Psoas muscle (tissue), 8 donors: Measurements from ENCODE around the gene ARHGAP10. TPM values are rescaled to one million over a fixed set of nuclear protein-coding genes. Genes with fewer than 3 reads are reported as not detected.

Experiments
- ATAC-seq, 4 donors: fragments of 200-7000 bp; cut with Tn5 transposase; one replicate each; pipeline ENCODE4 v1.9.1; 2020; ENCODE audit warnings: moderate library complexity in 3 of 4, mild to moderate bottlenecking in 2 of 4
- DNase-seq, 2 donors: peaks; one replicate each; pipeline ENCODE4 v3.0.0-alpha.2; 2020
- H3K27ac ChIP-seq: fragments of 200-600 bp; one replicate; pipeline ENCODE4 v1.8.0; 2022
- H3K27me3 ChIP-seq, 3 donors: fragments of 200-600 bp in 1 of 3; one replicate each; pipeline versions ENCODE4 v1.6.1 to v1.8.0; 2013 to 2022; ENCODE audit warnings: low read length in 2 of 3, mild to moderate bottlenecking in 2 of 3, moderate library complexity in 1 of 3; ENCODE audit not compliant: insufficient read depth in 3 of 3
- H3K36me3 ChIP-seq, 2 donors: fragments of 200-600 bp in 1 of 2; one replicate each; pipeline versions ENCODE4 v1.6.1 to v1.8.0; 2013 to 2022; ENCODE audit warnings: low read depth in 1 of 2, mild to moderate bottlenecking in 1 of 2, moderate library complexity in 1 of 2; ENCODE audit not compliant: insufficient read depth in 1 of 2
- H3K4me1 ChIP-seq: fragments of 200-600 bp; one replicate; pipeline ENCODE4 v1.8.0; 2022
- H3K4me3 ChIP-seq: fragments of 200-600 bp; one replicate; pipeline ENCODE4 v1.8.0; 2022; ENCODE audit warnings: mild to moderate bottlenecking
- H3K9me3 ChIP-seq: fragments of 200-600 bp; one replicate; pipeline ENCODE4 v1.8.0; 2022
- WGBS, 3 donors: extraction: QIAGEN DNeasy Blood & Tissue Kit; methylation state at CpG; one replicate each; pipeline versions ENCODE4 v1.1.6 to v1.1.7; 2013; 5-methylcytosine and 5-hydroxymethylcytosine counted together
- intact Hi-C, 2 donors: fragments of 100-400 bp; cut with DNase I; formaldehyde crosslinking; loops; one replicate each; pipeline versions ENCODE4 v1.11.0 to v1.14.2; 2022
- polyA plus RNA-seq, 3 donors: library from polyadenylated mRNA; stranded (reverse); fragments of 200-250 nt; gene quantifications; one replicate each; pipeline ENCODE4 v1.2.3, GENCODE V29; 2013
- total RNA-seq, 4 donors: library from RNA; stranded (reverse); fragmentation: NEBNext Ultra II Directional in 2 of 4; extraction: Animal tissue kit (Norgen Biotek cat#: 25700) in 2 of 4; gene quantifications; one replicate each; pipeline versions ENCODE4 v1.2.1 to v1.2.4, GENCODE V29; 2021 to 2023
- TF ChIP-seq, protein P1 (sequence below): fragments of 200-600 bp; IDR thresholded peaks from one replicate; pipeline ENCODE4 v1.8.0; 2022; ENCODE audit warnings: antibody characterized with exemption
- donor health status: healthy with polysubstance abuse.
- donor health status: DM: no; HTN: no; CAD: no; lungs with moderate emphysema.
- donor health status: Bipolar disorder and iron deficiency.
- donor health status: healthy.
- donor health status: DM: yes; HTN: yes; CAD: no.
- donor health status: DM: no; HTN: no; CAD: no.
- donor health status: DM: no; HTN: no; CAD: no.
- donor health status: DM: yes; HTN: yes; CAD: no.

Gene ARHGAP10
- total and polyA plus RNA-seq, 7 donors = 28.8 to 43.5 (median 34.0) TPM

DNA sequence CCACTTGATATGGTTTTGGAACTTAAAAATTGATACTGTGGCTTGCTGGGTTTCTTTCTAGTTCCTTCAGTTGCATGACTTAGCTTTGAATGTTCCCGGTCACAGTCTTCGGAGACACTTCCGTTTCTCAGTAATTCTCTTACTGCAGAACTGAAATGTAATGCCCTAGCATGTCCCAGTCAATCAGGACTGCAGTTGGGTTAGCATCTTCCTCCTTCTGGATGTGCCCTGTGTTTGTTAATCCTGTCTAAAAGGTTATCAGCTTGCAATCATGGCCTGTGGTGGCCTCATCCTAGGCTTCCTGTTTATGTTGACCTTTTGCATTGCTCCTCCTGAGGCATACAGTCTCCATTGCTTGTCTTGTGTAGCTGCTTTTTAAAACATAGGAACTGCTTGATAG lies 275.9 kb downstream of the ARHGAP10 start:
- H3K36me3 ChIP-seq = no peaks in the 10 kb centered on the region
- H3K27ac ChIP-seq = peak overlapping the region; percentile 84
- TF ChIP-seq, protein P1, sequence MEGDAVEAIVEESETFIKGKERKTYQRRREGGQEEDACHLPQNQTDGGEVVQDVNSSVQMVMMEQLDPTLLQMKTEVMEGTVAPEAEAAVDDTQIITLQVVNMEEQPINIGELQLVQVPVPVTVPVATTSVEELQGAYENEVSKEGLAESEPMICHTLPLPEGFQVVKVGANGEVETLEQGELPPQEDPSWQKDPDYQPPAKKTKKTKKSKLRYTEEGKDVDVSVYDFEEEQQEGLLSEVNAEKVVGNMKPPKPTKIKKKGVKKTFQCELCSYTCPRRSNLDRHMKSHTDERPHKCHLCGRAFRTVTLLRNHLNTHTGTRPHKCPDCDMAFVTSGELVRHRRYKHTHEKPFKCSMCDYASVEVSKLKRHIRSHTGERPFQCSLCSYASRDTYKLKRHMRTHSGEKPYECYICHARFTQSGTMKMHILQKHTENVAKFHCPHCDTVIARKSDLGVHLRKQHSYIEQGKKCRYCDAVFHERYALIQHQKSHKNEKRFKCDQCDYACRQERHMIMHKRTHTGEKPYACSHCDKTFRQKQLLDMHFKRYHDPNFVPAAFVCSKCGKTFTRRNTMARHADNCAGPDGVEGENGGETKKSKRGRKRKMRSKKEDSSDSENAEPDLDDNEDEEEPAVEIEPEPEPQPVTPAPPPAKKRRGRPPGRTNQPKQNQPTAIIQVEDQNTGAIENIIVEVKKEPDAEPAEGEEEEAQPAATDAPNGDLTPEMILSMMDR = no peak
- H3K4me3 ChIP-seq = peak overlapping the region; percentile 34
- WGBS, 3 donors = 34 to 97% (median 47%) methylated on average over 3 of the region's 3 CpGs
- H3K27me3 ChIP-seq = no peaks in the 10 kb centered on the region
- ATAC-seq (peak; percentile 41 to 60 (median 50)), DNase-seq (no peak)
- H3K4me1 ChIP-seq = peaks cover 56% of the 10 kb centered on the region
- H3K9me3 ChIP-seq = no peaks in the 10 kb centered on the region
- intact Hi-C loops = loop anchor here in 1 of 2 donors (1.0 kb wide), 1 partner anchor 37 kb away; no protein-coding TSS in a partner anchor

GRCh38 chr4:148015058-148015457 lies 283.2 kb downstream of the ARHGAP10 start:
- H3K9me3 ChIP-seq = no peaks in the 10 kb centered on the region
- TF ChIP-seq, protein P1 = no peak
- ATAC-seq (no peak), DNase-seq (no peak)
- H3K4me1 ChIP-seq = peaks cover 31% of the 10 kb centered on the region
- H3K4me3 ChIP-seq = no peak overlapping the region
- no peaks in the 10 kb centered on the region for H3K36me3 ChIP-seq
- intact Hi-C loops = no loop called here
- no peak overlapping the region for H3K27ac ChIP-seq
- 71 to 78% (median 74%) methylated on average over 2 of the region's 2 CpGs for WGBS, 3 donors
- no peaks in the 10 kb centered on the region for H3K27me3 ChIP-seq

- DNase-seq (no peak), ATAC-seq (no peak)
- H3K27ac ChIP-seq = peak overlapping the region; percentile 23
- no peaks in the 10 kb centered on the region for H3K36me3 ChIP-seq
- 95 to 97% (median 95%) methylated on average over 8 of the region's 8 CpGs for WGBS, 3 donors
- H3K4me1 ChIP-seq = peaks cover 31% of the 10 kb centered on the region
- no peaks in the 10 kb centered on the region for H3K9me3 ChIP-seq
- intact Hi-C loops = no loop called here
- no peaks in the 10 kb centered on the region for H3K27me3 ChIP-seq
- H3K4me3 ChIP-seq = no peak overlapping the region
- TF ChIP-seq, protein P1 = no peak
These were observed 283.6 kb downstream of the ARHGAP10 start for GRCh38 chr4:148015468-148015867.

DNA sequence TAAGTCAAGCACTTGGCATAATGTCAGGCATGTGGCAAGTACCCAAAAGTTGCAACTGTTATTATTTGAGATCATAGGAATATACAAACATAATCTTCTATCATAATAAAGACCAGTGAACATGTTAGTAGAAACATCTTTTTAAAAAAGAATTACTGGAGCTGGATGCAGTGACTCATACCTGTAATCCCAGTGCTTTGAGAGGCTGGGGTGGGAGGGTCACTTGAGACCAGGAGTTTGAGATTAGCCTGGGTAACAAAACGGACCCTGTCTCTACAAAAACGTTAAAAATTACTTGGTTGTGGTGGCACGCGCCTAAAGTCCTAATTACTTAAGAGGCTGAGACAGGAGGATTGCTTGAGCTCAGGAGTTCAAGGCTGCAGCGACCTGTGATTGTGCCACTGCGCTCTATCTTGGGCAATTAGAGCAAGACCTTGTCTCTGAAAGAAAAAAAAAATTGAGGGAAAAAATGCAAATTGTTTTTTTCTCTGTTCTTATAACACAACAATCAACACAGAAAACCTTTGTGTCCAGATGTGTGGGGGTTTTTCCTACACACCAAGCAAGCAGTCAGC lies 284.3 kb downstream of the ARHGAP10 start:
- WGBS, 3 donors = 85 to 88% (median 86%) methylated on average over 6 of the region's 6 CpGs
- Histone ChIP-seq H3K4me1 (peaks cover 32% of the 10 kb centered on the region), H3K9me3 (no peaks in the 10 kb centered on the region), H3K27ac (peak overlapping the region; percentile 23), H3K4me3 (no peak overlapping the region), H3K36me3 (no peaks in the 10 kb centered on the region), H3K27me3 (no peaks in the 10 kb centered on the region)
- DNase-seq (no peak), ATAC-seq (no peak)
- TF ChIP-seq, protein P1 = no peak
- intact Hi-C loops = no loop called here

- no peaks in the 10 kb centered on the region for H3K27me3 ChIP-seq
- TF ChIP-seq, protein P1 = no peak
- peak; percentile 40 to 62 (median 52) for ATAC-seq
- H3K4me3 ChIP-seq = no peak overlapping the region
- H3K9me3 ChIP-seq = no peaks in the 10 kb centered on the region
- no peaks in the 10 kb centered on the region for H3K36me3 ChIP-seq
- peaks cover 42% of the 10 kb centered on the region for H3K4me1 ChIP-seq
- H3K27ac ChIP-seq = peak overlapping the region; percentile 51
- WGBS, 3 donors = 20 to 26% (median 24%) methylated on average over 5 of the region's 5 CpGs
- intact Hi-C loops = no loop called here
- DNase-seq = no peak
These were observed 285.9 kb downstream of the ARHGAP10 start for GRCh38 chr4:148017801-148018200.
